Endodermal cell (in vitro differentiated cells): Measurements from ENCODE around the gene BCL7A. TPM values are rescaled to one million over a fixed set of nuclear protein-coding genes. Genes with fewer than 3 reads are reported as not detected.

ENCODE experiments used
- DNase-seq: peaks from one replicate; pipeline ENCODE4 v3.0.0-alpha.2; 2017
- H3K27ac ChIP-seq: 2 replicates; pipeline ENCODE4 v1.5.1; 2013; ENCODE audit warnings: mild to moderate bottlenecking, low read depth, low read length, moderate library complexity
- H3K27me3 ChIP-seq: 2 replicates; pipeline ENCODE4 v1.6.1; 2013; ENCODE audit warnings: mild to moderate bottlenecking, low read length, moderate library complexity; ENCODE audit not compliant: insufficient read depth, control insufficient read depth, poor library complexity, severe bottlenecking
- H3K36me3 ChIP-seq: 2 replicates; pipeline ENCODE4 v1.7.0; 2013; ENCODE audit warnings: mild to moderate bottlenecking, low read length, moderate library complexity; ENCODE audit not compliant: control insufficient read depth, insufficient read depth
- H3K4me1 ChIP-seq: one replicate; pipeline ENCODE4 v1.7.0; 2013; ENCODE audit warnings: low read length; ENCODE audit not compliant: control insufficient read depth, insufficient read depth
- H3K4me3 ChIP-seq: 2 replicates; pipeline ENCODE4 v1.5.1; 2013; ENCODE audit warnings: mild to moderate bottlenecking, low read length, moderate library complexity
- H3K9ac ChIP-seq: 2 replicates; pipeline ENCODE4 v1.6.1; 2013; ENCODE audit warnings: mild to moderate bottlenecking, low read length, moderate library complexity; ENCODE audit not compliant: poor library complexity, severe bottlenecking; ENCODE audit errors: extremely low read depth
- H3K9me3 ChIP-seq: 2 replicates; pipeline ENCODE4 v1.6.1; 2013; ENCODE audit warnings: mild to moderate bottlenecking, low read length, moderate library complexity; ENCODE audit not compliant: control insufficient read depth
- H3K27ac Mint-ChIP-seq: 2 replicates; pipeline ENCODE4 v1.8.0; 2020; ENCODE audit warnings: mixed read lengths
- H3K27me3 Mint-ChIP-seq: 2 replicates; pipeline ENCODE4 v1.8.0; 2021; ENCODE audit warnings: mild to moderate bottlenecking, mixed read lengths; ENCODE audit not compliant: insufficient read depth
- H3K36me3 Mint-ChIP-seq: 2 replicates; pipeline ENCODE4 v1.8.0; 2020; ENCODE audit warnings: low read depth, mixed read lengths
- H3K4me1 Mint-ChIP-seq: 2 replicates; pipeline ENCODE4 v1.8.0; 2020; ENCODE audit warnings: mixed read lengths
- H3K4me3 Mint-ChIP-seq: 2 replicates; pipeline ENCODE4 v1.8.0; 2020; ENCODE audit warnings: mild to moderate bottlenecking, moderate library complexity, mixed read lengths
- H3K9me3 Mint-ChIP-seq: 2 replicates; pipeline ENCODE4 v1.8.0; 2020; ENCODE audit warnings: mild to moderate bottlenecking, mixed read lengths
- CTCF ChIP-seq: fragments of 200-600 bp; sonication (generic); conservative IDR thresholded peaks from 2 replicates; pipeline ENCODE4 v1.5.0; 2021; ENCODE audit warnings: antibody characterized with exemption, mild to moderate bottlenecking
- WGBS, 2 experiments: methylation state at CpG; one replicate each; pipeline versions ENCODE4 v1.1.5 to v1.1.7; 2013; ENCODE audit warnings: missing lambda C conversion rate in 2 of 2, mixed read lengths in 1 of 2; ENCODE audit not compliant: insufficient coverage in 1 of 2, insufficient read length in 1 of 2; 5-methylcytosine and 5-hydroxymethylcytosine counted together
- total RNA-seq, 2 donors: library from RNA; stranded (reverse); fragmentation: NEBNext Ultra II Directional in 1 of 2; extraction: Animal tissue kit (Norgen Biotek cat#: 25700) in 1 of 2; gene quantifications; 2 replicates in 1 of 2; 3 replicates in 1 of 2; pipeline ENCODE4 v1.2.1, GENCODE V29; 2021

The BCL7A gene
- total RNA-seq, 2 donors from 2014 or later = 22.3 to 28.9 TPM

GRCh38 chr12:122057769-122058168 lies 36.1 kb downstream of the BCL7A start:
- 95 to 100% methylated on average over 2 to 3 of the region's 3 CpGs for WGBS, 2 experiments

GRCh38 chr12:122058549-122059149 lies 37.0 kb downstream of the BCL7A start:
- peaks cover 10% of the 10 kb centered on the region for H3K4me1 Mint-ChIP-seq
- Histone ChIP-seq H3K27me3 (no peaks in the 10 kb centered on the region), H3K27ac (no peak overlapping the region), H3K9ac (no peak overlapping the region), H3K36me3 (peaks cover 50% of the 10 kb centered on the region), H3K9me3 (no peaks in the 10 kb centered on the region), H3K4me3 (no peak overlapping the region), H3K4me1 (peaks cover 5% of the 10 kb centered on the region)
- no peak overlapping the region for H3K4me3 Mint-ChIP-seq
- 96 to 97% methylated on average over 10 to 11 of the region's 11 CpGs for WGBS, 2 experiments
- H3K27ac Mint-ChIP-seq = no peak overlapping the region
- H3K27me3 Mint-ChIP-seq = no peaks in the 10 kb centered on the region
- no peaks in the 10 kb centered on the region for H3K9me3 Mint-ChIP-seq
- DNase-seq = no peak
- H3K36me3 Mint-ChIP-seq = peaks cover 63% of the 10 kb centered on the region
- TF ChIP-seq CTCF = no peak

More at GRCh38 chr12:122057769-122058168, 36.1 kb downstream of the BCL7A start:
- Mint-ChIP-seq H3K27me3 (no peaks in the 10 kb centered on the region), H3K27ac (no peak overlapping the region), H3K4me3 (no peak overlapping the region), H3K36me3 (peaks cover 63% of the 10 kb centered on the region), H3K4me1 (peaks cover 1% of the 10 kb centered on the region), H3K9me3 (no peaks in the 10 kb centered on the region)
- H3K27me3 ChIP-seq = no peaks in the 10 kb centered on the region
- DNase-seq = no peak
- H3K4me3 ChIP-seq = no peak overlapping the region
- no peak overlapping the region for H3K9ac ChIP-seq
- H3K4me1 ChIP-seq = no peaks in the 10 kb centered on the region
- peaks cover 50% of the 10 kb centered on the region for H3K36me3 ChIP-seq
- no peak overlapping the region for H3K27ac ChIP-seq
- H3K9me3 ChIP-seq = no peaks in the 10 kb centered on the region
- TF ChIP-seq CTCF = no peak

GRCh38 chr12:122059203-122059960 lies 37.7 kb downstream of the BCL7A start:
- no peak overlapping the region for H3K27ac ChIP-seq
- H3K27ac Mint-ChIP-seq = no peak overlapping the region
- no peaks in the 10 kb centered on the region for H3K27me3 Mint-ChIP-seq
- peaks cover 63% of the 10 kb centered on the region for H3K36me3 Mint-ChIP-seq
- peaks cover 6% of the 10 kb centered on the region for H3K4me1 ChIP-seq
- H3K9me3 Mint-ChIP-seq = no peaks in the 10 kb centered on the region
- no peak for DNase-seq
- TF ChIP-seq CTCF = no peak
- H3K27me3 ChIP-seq = no peaks in the 10 kb centered on the region
- H3K4me3 ChIP-seq = no peak overlapping the region
- H3K4me1 Mint-ChIP-seq = peaks cover 13% of the 10 kb centered on the region
- peaks cover 50% of the 10 kb centered on the region for H3K36me3 ChIP-seq
- H3K9ac ChIP-seq = no peak overlapping the region
- H3K4me3 Mint-ChIP-seq = no peak overlapping the region
- H3K9me3 ChIP-seq = no peaks in the 10 kb centered on the region
- WGBS, 2 experiments = 93 to 96% methylated on average over 16 to 28 of the region's 28 CpGs
